NB4 (cell line): ENCODE results near the gene AOPEP.

Experiments
- DNase-seq: peaks from one replicate; pipeline ENCODE4 v3.0.0; 2010; ENCODE audit warnings: low read depth
- H3K4me3 ChIP-seq: one replicate; pipeline ENCODE4 v1.5.1; 2011; ENCODE audit warnings: mild to moderate bottlenecking, low read depth, low read length, moderate library complexity
- MAX ChIP-seq: IDR thresholded peaks from 2 replicates; pipeline ENCODE4 v1.6.1; 2011; ENCODE audit warnings: low read depth, low read length
- MYC ChIP-seq: IDR thresholded peaks from 2 replicates; pipeline ENCODE4 v1.6.1; 2011; ENCODE audit warnings: low read depth, low read length
- POLR2A ChIP-seq: IDR thresholded peaks from 2 replicates; pipeline ENCODE4 v1.6.1; 2011; ENCODE audit warnings: mild to moderate bottlenecking; ENCODE audit not compliant: insufficient read length; ENCODE audit errors: extremely low read depth
- TF ChIP-seq, protein P1 (sequence below): IDR thresholded peaks from one replicate; pipeline ENCODE4 v1.5.1; 2012; ENCODE audit warnings: low read depth, low read length

The AOPEP gene

GRCh38 chr9:94879230-94879629, 152.7 kb downstream of the AOPEP start:
- H3K4me3 ChIP-seq = no peak overlapping the region
- DNase-seq = no peak
- TF ChIP-seq MAX = no peak
- no peak for TF ChIP-seq POLR2A

DNA sequence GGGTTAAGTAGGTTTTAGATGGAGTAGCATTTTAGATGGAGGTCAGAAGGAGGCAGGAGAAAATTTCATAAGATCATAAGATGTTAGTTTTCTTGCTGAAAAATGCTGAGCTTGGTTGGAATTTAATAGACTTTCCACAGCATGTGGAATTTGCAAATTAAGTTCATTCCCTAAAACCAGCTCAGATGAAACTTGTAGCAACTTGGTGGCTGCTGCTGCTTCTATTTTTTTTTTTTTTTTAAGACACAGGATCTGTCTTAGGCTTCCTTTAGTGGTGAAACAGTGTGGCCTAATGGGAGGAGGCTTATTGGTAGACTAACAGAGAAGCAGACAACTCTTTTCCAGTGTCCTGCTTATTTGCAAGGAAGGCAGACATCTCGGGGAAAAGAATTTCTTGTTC, 154.5 kb downstream of the AOPEP start:
- TF ChIP-seq MYC (no peak), MAX (no peak), POLR2A (no peak)
- TF ChIP-seq, protein P1, sequence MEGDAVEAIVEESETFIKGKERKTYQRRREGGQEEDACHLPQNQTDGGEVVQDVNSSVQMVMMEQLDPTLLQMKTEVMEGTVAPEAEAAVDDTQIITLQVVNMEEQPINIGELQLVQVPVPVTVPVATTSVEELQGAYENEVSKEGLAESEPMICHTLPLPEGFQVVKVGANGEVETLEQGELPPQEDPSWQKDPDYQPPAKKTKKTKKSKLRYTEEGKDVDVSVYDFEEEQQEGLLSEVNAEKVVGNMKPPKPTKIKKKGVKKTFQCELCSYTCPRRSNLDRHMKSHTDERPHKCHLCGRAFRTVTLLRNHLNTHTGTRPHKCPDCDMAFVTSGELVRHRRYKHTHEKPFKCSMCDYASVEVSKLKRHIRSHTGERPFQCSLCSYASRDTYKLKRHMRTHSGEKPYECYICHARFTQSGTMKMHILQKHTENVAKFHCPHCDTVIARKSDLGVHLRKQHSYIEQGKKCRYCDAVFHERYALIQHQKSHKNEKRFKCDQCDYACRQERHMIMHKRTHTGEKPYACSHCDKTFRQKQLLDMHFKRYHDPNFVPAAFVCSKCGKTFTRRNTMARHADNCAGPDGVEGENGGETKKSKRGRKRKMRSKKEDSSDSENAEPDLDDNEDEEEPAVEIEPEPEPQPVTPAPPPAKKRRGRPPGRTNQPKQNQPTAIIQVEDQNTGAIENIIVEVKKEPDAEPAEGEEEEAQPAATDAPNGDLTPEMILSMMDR = no peak
- H3K4me3 ChIP-seq = no peak overlapping the region
- no peak for DNase-seq

- TF ChIP-seq, protein P1 = no peak
- TF ChIP-seq MAX = no peak
- TF ChIP-seq POLR2A = no peak
- no peak for TF ChIP-seq MYC
- H3K4me3 ChIP-seq = no peak overlapping the region
- no peak for DNase-seq
Measured at GRCh38 chr9:94881454-94881853, 155.0 kb downstream of the AOPEP start.

GRCh38 chr9:94881940-94882339, 155.4 kb downstream of the AOPEP start:
- peak; percentile 44 for DNase-seq
- H3K4me3 ChIP-seq = no peak overlapping the region
- TF ChIP-seq MYC (no peak), POLR2A (no peak)
- TF ChIP-seq, protein P1 = no peak

DNA sequence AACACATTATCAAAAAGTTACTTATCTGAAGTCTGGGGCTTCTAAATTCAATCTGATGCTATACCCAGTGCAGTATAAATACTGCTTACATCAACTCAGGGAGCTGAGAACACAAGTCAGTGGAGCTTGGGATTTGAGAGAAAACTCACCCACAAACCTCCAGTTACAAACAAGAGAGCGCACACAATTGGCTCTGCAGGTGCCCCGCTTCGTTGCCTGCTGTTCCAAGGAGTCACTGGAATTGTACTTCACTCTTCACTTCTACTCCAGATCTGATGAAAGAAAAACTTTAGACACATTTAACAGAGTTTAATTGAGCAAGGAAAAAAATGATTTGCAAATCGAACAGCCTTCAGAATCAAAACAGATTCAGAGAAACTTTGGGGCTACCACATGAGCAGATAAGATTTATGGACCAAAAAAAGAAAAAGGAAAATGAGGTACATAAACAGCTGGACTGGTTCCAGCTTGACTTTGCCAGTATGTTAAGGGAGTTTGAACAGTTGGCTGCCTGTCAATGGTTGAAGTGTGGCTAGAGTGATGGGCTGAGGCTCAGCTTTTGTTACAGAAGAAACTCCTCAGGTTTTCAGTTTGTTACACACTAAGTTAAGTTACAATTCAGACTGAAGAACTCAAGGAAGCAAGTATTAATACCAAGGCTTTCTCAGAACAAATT, 156.6 kb downstream of the AOPEP start:
- TF ChIP-seq, protein P1 = no peak
- no peak for TF ChIP-seq MYC
- no peak for TF ChIP-seq MAX
- no peak for TF ChIP-seq POLR2A
- no peak overlapping the region for H3K4me3 ChIP-seq
- no peak for DNase-seq

GRCh38 chr9:94885854-94886447, 159.5 kb downstream of the AOPEP start:
- no peak for DNase-seq
- TF ChIP-seq, protein P1 = no peak
- no peak for TF ChIP-seq POLR2A
- no peak for TF ChIP-seq MYC
- no peak for TF ChIP-seq MAX
- no peak overlapping the region for H3K4me3 ChIP-seq
